ENCODE data around the gene CELSR1. TPM values are rescaled to one million over a fixed set of nuclear protein-coding genes. Genes with fewer than 3 reads are reported as not detected.

CELSR1 gene
- total RNA-seq, 3 donors from 2014 or later (not counting 1 experiment from before 2014, with no cell fraction given): 0.89 to 3.9 (median 1.9) TPM

GRCh38 chr22:46425016-46425415 lies 112.4 kb downstream of the CELSR1 start:
- Mint-ChIP-seq H3K4me1 (peaks cover 0 to 14% of the 10 kb centered on the region in 2 donors), H3K27me3 (ENCODE audit: low read depth in 2 of 2) (peaks cover 2 to 11% of the 10 kb centered on the region in 2 donors), H3K27ac (no peak overlapping the region), H3K36me3 (no peaks in the 10 kb centered on the region), H3K9me3 (no peaks in the 10 kb centered on the region), H3K4me3 (no peak overlapping the region)
- H3K4me1 ChIP-seq (ENCODE audit: control insufficient read depth, insufficient read depth, low read length): peaks cover 32% of the 10 kb centered on the region
- DNase-seq (no peak), ATAC-seq (no peak)
- no peak overlapping the region for H3K4me3 ChIP-seq (ENCODE audit: low read length)
- H3K9me3 ChIP-seq (ENCODE audit: control insufficient read depth, insufficient read depth, low read length): peaks cover 2% of the 10 kb centered on the region
- no peak for TF ChIP-seq CTCF (IDR thresholded peaks at IDR 0.05)
- WGBS (ENCODE audit: insufficient coverage): 95% methylated on average over 2 of the region's 3 CpGs
- intact Hi-C loops (cut with micrococcal nuclease): no loop called here
- no peak overlapping the region for H3K27ac ChIP-seq (ENCODE audit: low read length)
- H3K36me3 ChIP-seq (ENCODE audit: control insufficient read depth, insufficient read depth, low read length): no peaks in the 10 kb centered on the region
- H3K27me3 ChIP-seq (ENCODE audit: control insufficient read depth, insufficient read depth, low read length): no peaks in the 10 kb centered on the region

GRCh38 chr22:46424496-46424895 lies 112.9 kb downstream of the CELSR1 start:
- Histone ChIP-seq H3K4me1 (ENCODE audit: control insufficient read depth, insufficient read depth, low read length) (peaks cover 32% of the 10 kb centered on the region), H3K27me3 (ENCODE audit: control insufficient read depth, insufficient read depth, low read length) (no peaks in the 10 kb centered on the region), H3K4me3 (ENCODE audit: low read length) (no peak overlapping the region), H3K36me3 (ENCODE audit: control insufficient read depth, insufficient read depth, low read length) (no peaks in the 10 kb centered on the region), H3K27ac (ENCODE audit: low read length) (no peak overlapping the region), H3K9me3 (ENCODE audit: control insufficient read depth, insufficient read depth, low read length) (peaks cover 2% of the 10 kb centered on the region)
- ATAC-seq (no peak), DNase-seq (no peak)
- no peaks in the 10 kb centered on the region for H3K36me3 Mint-ChIP-seq
- H3K27ac Mint-ChIP-seq: no peak overlapping the region
- TF ChIP-seq CTCF (IDR thresholded peaks at IDR 0.05): no peak
- H3K4me1 Mint-ChIP-seq: peaks cover 0 to 14% of the 10 kb centered on the region in 2 donors
- intact Hi-C loops (cut with micrococcal nuclease): no loop called here
- WGBS (ENCODE audit: insufficient coverage): 78% methylated on average over 5 of the region's 5 CpGs
- H3K9me3 Mint-ChIP-seq: no peaks in the 10 kb centered on the region
- peaks cover 2 to 11% of the 10 kb centered on the region in 2 donors for H3K27me3 Mint-ChIP-seq (ENCODE audit: low read depth in 2 of 2)
- no peak overlapping the region for H3K4me3 Mint-ChIP-seq

GRCh38 chr22:46422896-46423295 lies 114.5 kb downstream of the CELSR1 start:
- H3K4me1 ChIP-seq (ENCODE audit: control insufficient read depth, insufficient read depth, low read length): peaks cover 32% of the 10 kb centered on the region
- Mint-ChIP-seq H3K27me3 (ENCODE audit: low read depth in 2 of 2) (peaks cover 2 to 11% of the 10 kb centered on the region in 2 donors), H3K36me3 (no peaks in the 10 kb centered on the region), H3K27ac (no peak overlapping the region), H3K4me1 (peaks cover 0 to 14% of the 10 kb centered on the region in 2 donors), H3K9me3 (no peaks in the 10 kb centered on the region), H3K4me3 (no peak overlapping the region)
- TF ChIP-seq CTCF (IDR thresholded peaks at IDR 0.05): no peak
- no peak for ATAC-seq
- no peaks in the 10 kb centered on the region for H3K36me3 ChIP-seq (ENCODE audit: control insufficient read depth, insufficient read depth, low read length)
- H3K4me3 ChIP-seq (ENCODE audit: low read length): no peak overlapping the region
- H3K27ac ChIP-seq (ENCODE audit: low read length): no peak overlapping the region
- H3K9me3 ChIP-seq (ENCODE audit: control insufficient read depth, insufficient read depth, low read length): peaks cover 2% of the 10 kb centered on the region
- intact Hi-C loops (cut with micrococcal nuclease): no loop called here
- no peaks in the 10 kb centered on the region for H3K27me3 ChIP-seq (ENCODE audit: control insufficient read depth, insufficient read depth, low read length)
- no peak for DNase-seq
- WGBS (ENCODE audit: insufficient coverage): 92% methylated on average over 8 of the region's 8 CpGs

- Mint-ChIP-seq H3K4me3 (peak overlapping the region; percentile 40), H3K27ac (no peak overlapping the region), H3K4me1 (peaks cover 0 to 13% of the 10 kb centered on the region in 2 donors), H3K27me3 (ENCODE audit: low read depth in 2 of 2) (peaks cover 2 to 11% of the 10 kb centered on the region in 2 donors), H3K36me3 (no peaks in the 10 kb centered on the region), H3K9me3 (no peaks in the 10 kb centered on the region)
- Histone ChIP-seq H3K9me3 (ENCODE audit: control insufficient read depth, insufficient read depth, low read length) (peaks cover 2% of the 10 kb centered on the region), H3K27me3 (ENCODE audit: control insufficient read depth, insufficient read depth, low read length) (no peaks in the 10 kb centered on the region), H3K4me1 (ENCODE audit: control insufficient read depth, insufficient read depth, low read length) (peaks cover 31% of the 10 kb centered on the region), H3K4me3 (ENCODE audit: low read length) (no peak overlapping the region), H3K27ac (ENCODE audit: low read length) (peak overlapping the region; percentile 6), H3K36me3 (ENCODE audit: control insufficient read depth, insufficient read depth, low read length) (no peaks in the 10 kb centered on the region)
- ATAC-seq (peak; percentile 45 to 83 (median 79)), DNase-seq (peak in 1 of 2 donors; percentile 61)
- intact Hi-C loops (cut with micrococcal nuclease): no loop called here
- WGBS (ENCODE audit: insufficient coverage): 32% methylated on average over 11 of the region's 11 CpGs
- TF ChIP-seq CTCF (IDR thresholded peaks at IDR 0.05): no peak
Observed at GRCh38 chr22:46421267-46421666, 116.2 kb downstream of the CELSR1 start.

Measured in natural killer cell (primary cell).